Prostate gland (tissue), 2 donors: ENCODE measurements around the gene IFIT1B. TPM values are rescaled to one million over a fixed set of nuclear protein-coding genes. Genes with fewer than 3 reads are reported as not detected.

Experiments
- DNase-seq: peaks from one replicate; pipeline ENCODE4 v3.0.0-alpha.2; 2019; ENCODE audit warnings: low spot score
- H3K27ac ChIP-seq, 2 donors: fragments of 200-600 bp; sonication (generic); 2 replicates each; pipeline ENCODE4 v1.5.1; 2017 to 2019
- H3K27me3 ChIP-seq: fragments of 200-600 bp; sonication (generic); replicated peaks from 2 replicates; pipeline ENCODE4 v1.5.1; 2019; ENCODE audit not compliant: insufficient read depth
- H3K36me3 ChIP-seq, 2 donors: fragments of 200-600 bp; sonication (generic); 1 replicate in 1 of 2; 2 replicates in 1 of 2; pipeline versions ENCODE4 v1.5.1 to v1.8.1; 2017 to 2019
- H3K4me1 ChIP-seq: fragments of 200-600 bp; sonication (generic); replicated peaks from 2 replicates; pipeline ENCODE4 v1.5.1; 2019
- H3K4me3 ChIP-seq, 2 donors: fragments of 200-600 bp; sonication (generic); 2 replicates each; pipeline ENCODE4 v1.5.1; 2017 to 2019
- H3K9me3 ChIP-seq: fragments of 200-600 bp; sonication (generic); 2 replicates; pipeline ENCODE4 v1.5.1; 2017
- POLR2A ChIP-seq: fragments of 450-650 bp; IDR thresholded peaks from one replicate; pipeline ENCODE4 v1.6.1; 2016; ENCODE audit warnings: antibody characterized with exemption, mild to moderate bottlenecking
- POLR2AphosphoS5 ChIP-seq: sonication (generic); formaldehyde crosslinking; IDR thresholded peaks from one replicate; pipeline ENCODE4 v1.6.1; 2017; ENCODE audit warnings: antibody characterized with exemption
- WGBS: methylation state at CpG from one replicate; pipeline ENCODE4 v1.1.5; 2018; 5-methylcytosine and 5-hydroxymethylcytosine counted together
- intact Hi-C: fragments of 100-400 bp; cut with DNase I; formaldehyde crosslinking; loops from one replicate; pipeline ENCODE4 v1.14.2; 2022
- total RNA-seq, 2 donors: library from RNA; depleted of rRNA; stranded (reverse); fragments of >200 nt; gene quantifications; one replicate each; pipeline ENCODE4 v1.1.0, GENCODE V29; 2016
- TF ChIP-seq, protein P1 (sequence below), 4 experiments: fragments of 200-600 bp in 2 of 4; fragments of 450-650 bp in 2 of 4; sonication (generic) in 2 of 4; IDR thresholded peaks; 1 replicate in 3 of 4; 2 replicates in 1 of 4; pipeline ENCODE4 v1.5.1; 2016 to 2019; ENCODE audit warnings: antibody characterized with exemption in 4 of 4, mild to moderate bottlenecking in 2 of 4, moderate library complexity in 2 of 4

IFIT1B gene
- total RNA-seq, 2 donors from 2014 or later: not detected

DNA sequence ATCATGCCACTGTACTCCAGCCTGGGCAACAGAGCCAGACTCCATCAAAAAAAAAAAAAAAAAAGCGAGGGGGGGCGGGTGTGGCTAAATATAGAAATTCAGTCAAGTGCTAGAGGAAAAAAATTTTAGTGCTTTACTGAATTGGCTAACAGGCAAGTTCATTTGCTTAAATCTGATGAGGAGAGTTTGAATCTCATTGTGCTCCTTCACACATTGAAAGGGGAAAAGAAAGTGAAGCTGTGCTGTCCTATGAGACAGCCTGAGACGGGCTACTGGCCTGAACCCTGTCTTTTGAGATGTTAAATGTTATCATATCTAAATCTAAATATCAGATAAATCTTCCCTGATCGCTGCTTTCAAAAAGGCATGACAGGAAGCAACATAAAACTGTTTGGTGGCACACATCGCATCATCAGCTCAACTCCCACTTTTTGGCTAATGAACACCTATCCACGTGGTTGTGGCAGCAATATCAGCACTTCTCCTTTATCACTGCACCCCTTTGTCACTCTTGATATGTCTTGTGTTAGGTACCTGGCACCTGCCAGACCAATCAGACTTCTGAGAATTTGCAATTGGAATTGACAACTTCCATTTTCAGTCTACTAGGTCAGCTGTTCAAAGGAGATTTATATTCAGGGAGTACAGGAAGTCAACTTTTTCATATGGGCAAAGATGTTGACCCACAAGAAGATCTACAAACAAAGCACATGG is 14.0 kb upstream of the IFIT1B start:
- Histone ChIP-seq H3K27ac (no peak overlapping the region), H3K9me3 (no peaks in the 10 kb centered on the region), H3K27me3 (no peaks in the 10 kb centered on the region), H3K4me1 (peaks cover 3% of the 10 kb centered on the region), H3K4me3 (no peak overlapping the region), H3K36me3 (no peaks in the 10 kb centered on the region)
- WGBS: 75% methylated on average over 6 of the region's 6 CpGs
- TF ChIP-seq POLR2AphosphoS5 (no peak), POLR2A (no peak)
- TF ChIP-seq, protein P1, sequence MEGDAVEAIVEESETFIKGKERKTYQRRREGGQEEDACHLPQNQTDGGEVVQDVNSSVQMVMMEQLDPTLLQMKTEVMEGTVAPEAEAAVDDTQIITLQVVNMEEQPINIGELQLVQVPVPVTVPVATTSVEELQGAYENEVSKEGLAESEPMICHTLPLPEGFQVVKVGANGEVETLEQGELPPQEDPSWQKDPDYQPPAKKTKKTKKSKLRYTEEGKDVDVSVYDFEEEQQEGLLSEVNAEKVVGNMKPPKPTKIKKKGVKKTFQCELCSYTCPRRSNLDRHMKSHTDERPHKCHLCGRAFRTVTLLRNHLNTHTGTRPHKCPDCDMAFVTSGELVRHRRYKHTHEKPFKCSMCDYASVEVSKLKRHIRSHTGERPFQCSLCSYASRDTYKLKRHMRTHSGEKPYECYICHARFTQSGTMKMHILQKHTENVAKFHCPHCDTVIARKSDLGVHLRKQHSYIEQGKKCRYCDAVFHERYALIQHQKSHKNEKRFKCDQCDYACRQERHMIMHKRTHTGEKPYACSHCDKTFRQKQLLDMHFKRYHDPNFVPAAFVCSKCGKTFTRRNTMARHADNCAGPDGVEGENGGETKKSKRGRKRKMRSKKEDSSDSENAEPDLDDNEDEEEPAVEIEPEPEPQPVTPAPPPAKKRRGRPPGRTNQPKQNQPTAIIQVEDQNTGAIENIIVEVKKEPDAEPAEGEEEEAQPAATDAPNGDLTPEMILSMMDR (IDR thresholded peaks at IDR 0.05): no peak
- intact Hi-C loops: no loop called here
- no peak for DNase-seq

DNA sequence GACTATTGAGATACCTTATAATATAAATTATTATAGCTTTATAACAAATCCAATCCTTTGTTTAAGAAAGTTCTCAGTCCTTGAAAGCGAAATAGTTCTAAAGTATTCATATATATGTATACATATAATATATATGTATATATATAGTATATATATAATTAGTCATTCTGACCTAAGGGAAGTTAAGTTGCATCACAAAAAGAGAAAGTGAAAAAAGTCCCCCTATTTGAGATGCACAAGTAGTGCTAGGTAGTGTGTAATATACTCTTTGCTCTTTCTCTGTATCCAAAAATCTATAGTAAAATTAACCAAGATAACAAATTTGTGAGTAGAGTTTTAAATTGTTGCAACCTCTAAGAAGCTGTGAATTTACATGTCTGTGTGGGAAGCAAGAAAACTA is 13.3 kb upstream of the IFIT1B start:
- intact Hi-C loops: no loop called here
- H3K4me1 ChIP-seq: peaks cover 3% of the 10 kb centered on the region
- H3K36me3 ChIP-seq: no peaks in the 10 kb centered on the region
- WGBS: 96% methylated on average over 1 of the region's 1 CpG
- H3K9me3 ChIP-seq: no peaks in the 10 kb centered on the region
- DNase-seq: no peak
- H3K27me3 ChIP-seq: no peaks in the 10 kb centered on the region
- H3K27ac ChIP-seq: no peak overlapping the region
- H3K4me3 ChIP-seq: no peak overlapping the region
- TF ChIP-seq, protein P1 (IDR thresholded peaks at IDR 0.05): no peak
- TF ChIP-seq POLR2AphosphoS5: no peak
- no peak for TF ChIP-seq POLR2A

DNA sequence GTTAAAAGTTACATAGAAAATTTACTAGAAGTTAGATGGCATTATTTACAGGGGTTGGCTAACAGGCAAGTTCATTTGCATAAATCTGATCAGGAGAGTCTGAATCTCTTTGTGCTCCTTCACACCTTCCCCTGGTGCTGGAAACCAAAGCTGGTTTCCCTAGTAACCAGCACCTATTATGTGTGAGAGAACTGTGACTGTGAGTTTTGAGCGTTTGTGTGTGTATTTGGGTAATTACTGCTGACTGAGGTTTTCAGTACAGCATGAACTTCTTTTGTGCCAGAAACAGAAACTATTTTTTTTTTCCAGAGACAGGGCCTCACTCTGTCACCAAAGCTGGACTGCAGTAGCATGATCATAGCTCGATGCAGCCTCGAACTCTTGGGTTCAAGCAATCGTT is 10.3 kb upstream of the IFIT1B start:
- Histone ChIP-seq H3K36me3 (no peaks in the 10 kb centered on the region), H3K27ac (peak overlapping the region in 1 of 2 donors; percentile 44), H3K27me3 (no peaks in the 10 kb centered on the region), H3K4me3 (no peak overlapping the region), H3K9me3 (no peaks in the 10 kb centered on the region), H3K4me1 (peaks cover 3% of the 10 kb centered on the region)
- DNase-seq: no peak
- 49% methylated on average over 4 of the region's 4 CpGs for WGBS
- intact Hi-C loops: no loop called here
- no peak for TF ChIP-seq POLR2AphosphoS5
- TF ChIP-seq, protein P1 (IDR thresholded peaks at IDR 0.05): no peak
- TF ChIP-seq POLR2A: no peak

DNA sequence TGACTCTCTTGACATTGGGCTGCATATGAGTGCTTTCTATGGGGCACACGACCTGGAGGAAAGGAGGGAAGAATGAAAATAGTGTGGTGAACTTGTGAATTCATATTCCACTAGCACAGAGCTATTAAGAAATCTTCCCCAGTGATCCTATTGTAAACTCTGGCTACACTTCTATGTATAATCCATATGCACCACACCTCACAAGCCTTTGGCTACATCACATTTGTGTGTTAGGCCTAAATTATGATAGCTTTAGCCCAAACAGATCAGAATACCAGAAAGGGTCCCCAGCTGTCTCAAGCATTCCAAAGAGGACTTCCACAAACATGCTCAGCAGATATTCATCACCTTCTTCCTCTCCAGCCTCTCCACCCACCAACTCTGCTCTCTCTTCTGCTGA is 9.7 kb upstream of the IFIT1B start:
- H3K9me3 ChIP-seq: no peaks in the 10 kb centered on the region
- no peaks in the 10 kb centered on the region for H3K36me3 ChIP-seq
- TF ChIP-seq, protein P1 (IDR thresholded peaks at IDR 0.05): no peak
- TF ChIP-seq POLR2AphosphoS5 (no peak), POLR2A (no peak)
- intact Hi-C loops: no loop called here
- no peak overlapping the region for H3K4me3 ChIP-seq
- WGBS: 75% methylated on average over 1 of the region's 1 CpG
- no peaks in the 10 kb centered on the region for H3K27me3 ChIP-seq
- no peak for DNase-seq
- H3K27ac ChIP-seq: no peak overlapping the region
- H3K4me1 ChIP-seq: peaks cover 3% of the 10 kb centered on the region
